KOPT-K1 (cell line): Measurements from ENCODE around the gene SH2D4B.

ENCODE experiments used
- H3K27ac ChIP-seq: fragments of 200-600 bp; sonication (generic); 2 replicates; pipeline ENCODE4 v1.5.1; 2016; ENCODE audit warnings: antibody characterized with exemption, mild to moderate bottlenecking, low read depth, low read length; ENCODE audit not compliant: poor library complexity, severe bottlenecking
- H3K36me3 ChIP-seq: fragments of 200-600 bp; sonication (generic); 2 replicates; pipeline ENCODE4 v1.5.1; 2017; ENCODE audit warnings: antibody characterized with exemption, mild to moderate bottlenecking, low read length, moderate library complexity; ENCODE audit not compliant: insufficient read depth
- H3K9me3 ChIP-seq: fragments of 200-600 bp; sonication (generic); 2 replicates; pipeline ENCODE4 v1.5.1; 2017; ENCODE audit warnings: antibody characterized with exemption, low read length, mild to moderate bottlenecking; ENCODE audit not compliant: insufficient read depth, poor library complexity, severe bottlenecking

Gene SH2D4B

DNA sequence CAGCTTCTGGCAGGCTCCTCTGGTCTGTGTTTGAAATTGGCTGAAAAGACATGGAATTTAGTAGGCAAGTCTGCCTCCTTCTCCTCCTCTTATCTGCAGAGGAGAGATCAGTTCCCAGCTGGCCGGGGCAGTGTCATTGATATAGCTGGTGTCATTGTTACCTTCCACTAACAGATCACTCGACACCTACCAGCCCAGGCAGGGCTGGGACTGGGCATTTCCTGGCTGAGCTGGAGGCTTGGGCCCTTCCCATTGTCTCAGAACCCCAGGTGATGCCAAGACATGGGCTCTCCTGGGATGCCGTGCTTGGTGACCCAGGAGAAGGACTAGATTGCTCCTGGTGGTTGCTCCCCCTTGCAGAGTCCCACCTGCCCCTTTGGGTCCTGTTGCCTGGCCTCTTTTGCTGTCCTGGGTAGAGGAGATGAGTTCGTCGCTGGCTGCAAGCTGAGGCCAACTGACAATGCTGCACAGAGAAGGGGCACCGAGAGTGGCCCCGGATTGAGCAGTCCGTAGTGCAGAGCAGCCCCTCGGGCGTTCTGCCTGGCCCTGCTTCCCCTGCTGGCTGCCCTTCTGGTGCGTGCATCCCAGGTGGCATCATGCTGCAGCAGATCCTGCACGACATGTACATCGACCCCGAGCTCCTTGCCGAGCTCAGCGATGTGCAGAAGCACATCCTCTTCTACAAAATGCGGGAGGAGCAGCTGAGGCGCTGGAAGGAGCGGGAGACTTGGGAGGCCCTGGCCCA is at the start of gene SH2D4B:
TSS of gene SH2D4B (plus strand) at position 167 of the 745 bp plus-strand sequence. CDS start at position 597, 430 bp downstream.
- Histone ChIP-seq H3K27ac (no peak within 1 kb of the TSS), H3K36me3 (no peaks in the 10 kb centered on the region), H3K9me3 (no peaks in the 10 kb centered on the region)

DNA sequence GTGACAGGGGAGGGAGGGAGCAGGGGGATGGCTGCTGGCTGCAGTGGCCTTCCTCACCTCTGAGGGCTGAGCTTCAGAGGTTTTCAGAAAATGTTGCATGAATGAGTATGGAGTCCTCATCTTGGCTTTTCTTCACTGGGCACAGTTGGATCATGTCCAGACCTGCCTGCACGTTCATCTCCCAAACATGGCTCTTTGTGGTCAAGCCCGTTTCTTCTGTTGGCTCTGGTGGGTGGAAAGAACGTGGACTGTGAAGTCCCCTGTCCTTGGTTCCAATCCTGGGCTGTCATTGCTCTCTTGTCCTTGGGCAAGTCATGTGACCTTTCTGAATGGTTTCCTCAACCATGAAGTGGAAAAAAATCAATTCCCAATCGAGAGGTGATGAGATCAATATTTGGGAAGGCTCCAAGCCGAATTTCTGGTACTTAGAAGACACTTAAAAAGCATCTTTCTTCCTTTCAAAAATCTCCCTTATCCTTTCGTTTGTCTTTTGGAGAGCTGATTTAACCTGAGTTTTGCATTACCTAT is 49.1 kb upstream of the SH2D4B start:
- Histone ChIP-seq H3K9me3 (no peaks in the 10 kb centered on the region), H3K36me3 (peaks cover 26% of the 10 kb centered on the region), H3K27ac (peak overlapping the region; percentile 48)

DNA sequence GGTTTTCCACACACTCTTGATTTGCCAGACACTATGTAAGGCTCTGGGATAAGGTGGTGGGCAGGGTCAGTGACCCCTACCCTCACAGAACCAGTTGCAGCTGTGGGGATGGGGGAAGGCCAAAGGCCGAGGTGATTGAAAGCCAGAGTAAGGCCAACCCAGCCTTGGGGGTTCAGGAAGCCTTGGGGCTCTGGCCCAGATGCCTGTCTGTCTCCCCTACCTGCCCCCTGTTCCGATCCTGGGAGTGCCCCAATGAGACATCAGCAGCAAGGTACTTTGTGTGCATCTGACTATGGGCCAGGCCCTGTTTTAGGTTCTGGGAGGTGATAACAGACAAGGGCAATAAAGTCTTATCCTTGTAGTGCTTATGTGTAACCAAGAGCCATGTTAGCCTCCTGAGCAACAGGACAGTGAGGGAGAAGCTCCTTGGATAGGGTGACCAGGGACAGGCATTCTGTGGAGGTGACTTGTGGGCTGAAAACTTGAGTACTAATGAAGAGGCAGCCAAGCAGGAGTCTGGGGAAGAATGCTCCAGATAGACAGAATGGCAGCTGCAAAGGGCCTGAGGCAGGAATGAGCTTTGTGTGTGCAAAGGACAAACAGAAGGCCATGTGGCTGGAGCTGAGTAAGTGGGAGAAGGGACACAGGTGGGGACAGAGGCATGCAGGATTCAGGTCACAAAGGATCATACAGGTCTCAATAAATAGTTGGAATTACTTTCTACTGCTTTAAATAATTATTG is 48.2 kb upstream of the SH2D4B start:
- Histone ChIP-seq H3K36me3 (peaks cover 26% of the 10 kb centered on the region), H3K9me3 (no peaks in the 10 kb centered on the region), H3K27ac (no peak overlapping the region)

DNA sequence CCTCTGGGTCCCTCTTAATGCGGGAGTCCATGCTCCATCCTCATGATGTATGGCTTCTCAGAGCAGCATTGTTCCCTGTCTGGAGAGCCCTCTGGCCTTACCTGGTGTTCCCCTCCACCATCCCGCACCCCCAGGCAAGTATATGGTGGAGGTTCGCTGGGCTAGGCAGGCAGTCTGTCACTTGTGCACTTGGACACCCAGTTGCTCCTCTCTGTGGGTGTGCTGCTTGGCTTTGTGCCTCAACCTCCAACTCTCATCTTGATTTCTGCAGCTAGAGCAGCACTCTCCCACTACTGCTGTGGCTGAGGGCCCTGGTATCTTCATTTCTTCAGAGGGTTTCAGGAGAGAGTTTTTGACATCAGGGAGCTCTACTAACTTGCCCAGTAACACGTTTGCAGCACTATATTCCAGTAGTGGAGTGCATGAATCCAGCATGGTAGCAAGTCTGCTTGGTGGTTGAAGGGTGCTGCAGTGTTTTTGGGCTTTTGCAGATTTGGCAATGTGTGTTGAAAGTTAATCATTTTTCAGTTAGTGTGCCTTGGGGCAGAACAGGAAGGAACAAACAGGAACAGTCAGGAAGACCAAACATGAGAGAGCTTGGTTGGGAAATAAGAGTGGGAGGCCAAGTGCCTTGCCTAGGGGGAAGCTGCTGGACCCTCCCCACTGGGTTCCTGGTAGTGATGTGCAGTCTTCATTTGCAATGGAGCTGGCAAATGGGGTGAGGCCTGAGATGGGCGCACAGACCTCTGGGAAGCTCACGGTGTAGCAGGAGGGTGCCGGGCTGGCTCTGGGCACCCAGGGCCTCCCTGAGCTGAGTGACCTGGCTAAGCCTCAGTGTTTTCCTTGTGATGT is 46.2 kb upstream of the SH2D4B start:
- peaks cover 35% of the 10 kb centered on the region for H3K36me3 ChIP-seq
- H3K9me3 ChIP-seq = peaks cover 5% of the 10 kb centered on the region
- H3K27ac ChIP-seq = no peak overlapping the region

DNA sequence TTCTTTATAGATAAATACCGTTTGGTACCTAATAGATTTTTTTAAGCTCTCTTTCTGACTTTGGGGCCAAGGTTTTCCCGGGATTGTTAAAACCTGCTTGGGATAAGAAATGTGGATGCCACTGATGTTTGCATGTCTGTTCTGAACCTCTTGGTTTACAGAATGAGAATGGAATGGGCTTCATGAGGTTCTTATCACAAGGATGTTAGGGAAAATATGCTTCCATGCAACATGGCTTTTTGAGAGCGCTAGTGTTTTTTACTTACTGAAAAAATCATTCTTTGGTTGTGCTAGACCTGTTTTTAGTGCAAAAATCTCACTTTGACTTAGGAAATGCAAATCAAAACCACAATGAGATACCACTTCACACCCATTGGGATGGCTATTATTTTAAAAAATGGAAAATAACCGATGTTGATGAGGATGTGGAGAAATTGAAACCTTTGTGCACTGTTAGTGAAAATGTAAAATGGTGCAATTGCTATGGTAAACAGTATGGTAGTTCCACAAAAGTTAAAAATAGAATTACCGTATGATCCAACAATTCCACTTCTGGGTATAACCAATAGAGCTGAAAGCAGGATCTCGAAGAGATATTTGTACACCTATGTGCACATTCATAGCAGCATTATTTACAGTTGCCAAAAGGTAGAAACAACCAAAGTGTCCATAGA is 44.7 kb upstream of the SH2D4B start:
- peaks cover 11% of the 10 kb centered on the region for H3K9me3 ChIP-seq
- H3K27ac ChIP-seq = peak overlapping the region; percentile 62
- H3K36me3 ChIP-seq = peaks cover 36% of the 10 kb centered on the region

DNA sequence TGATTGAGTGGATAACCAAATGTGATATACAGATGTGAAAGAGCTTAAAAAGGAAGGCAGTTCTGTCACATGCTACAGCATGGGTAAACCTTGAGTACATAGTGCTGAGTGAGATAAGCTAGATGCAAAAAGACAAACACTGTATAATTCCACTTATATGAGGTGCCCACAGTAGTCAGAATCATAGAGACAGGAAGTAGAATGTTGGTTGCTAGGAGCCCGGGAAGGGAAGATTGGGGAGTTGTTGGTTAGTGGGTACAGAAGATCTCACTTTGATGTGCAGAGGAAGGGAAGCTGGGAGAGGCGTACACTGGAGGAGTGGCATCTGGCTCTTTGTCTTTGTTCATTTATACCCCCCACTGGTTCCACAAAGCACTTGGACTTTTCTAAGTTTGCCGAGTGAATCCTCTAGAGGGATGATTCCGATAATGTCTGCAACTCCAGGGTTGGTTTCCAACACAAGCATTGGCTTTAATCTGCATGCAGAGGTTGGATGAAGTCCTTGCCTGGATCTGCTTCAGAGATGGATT is 44.1 kb upstream of the SH2D4B start:
- H3K9me3 ChIP-seq = peaks cover 11% of the 10 kb centered on the region
- H3K36me3 ChIP-seq = peaks cover 37% of the 10 kb centered on the region
- H3K27ac ChIP-seq = peak overlapping the region; percentile 62

DNA sequence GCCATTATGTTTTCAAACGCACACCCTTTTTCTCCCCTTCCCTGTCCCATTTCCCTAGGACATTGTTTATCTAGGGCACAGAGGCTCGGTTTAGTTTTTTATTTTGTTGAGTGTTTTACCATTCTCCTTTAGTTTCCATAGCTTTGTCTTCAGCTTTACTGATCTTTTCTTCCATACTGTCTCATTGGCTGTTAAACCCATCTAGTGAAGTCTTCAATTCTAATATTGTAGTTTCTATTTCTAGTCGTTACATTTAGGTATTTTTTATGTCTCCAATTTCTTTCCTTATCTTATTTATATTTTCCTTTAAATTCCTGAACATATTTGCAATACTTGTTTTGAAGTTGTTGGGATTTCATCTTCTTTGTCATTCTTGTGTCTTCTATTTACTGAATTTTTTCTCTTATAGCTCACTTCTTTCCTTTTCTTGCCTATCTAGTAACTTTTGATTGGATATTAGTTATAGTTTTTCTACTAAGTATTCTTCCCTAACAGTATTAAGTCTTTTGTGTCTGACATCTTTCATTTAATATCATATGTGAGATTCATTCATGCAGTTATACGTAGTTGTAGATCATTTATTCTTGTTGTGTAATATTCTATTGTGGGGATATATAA is 41.0 kb upstream of the SH2D4B start:
- peaks cover 11% of the 10 kb centered on the region for H3K9me3 ChIP-seq
- H3K36me3 ChIP-seq = peaks cover 21% of the 10 kb centered on the region; the same call in 1 of the 2 replicates
- H3K27ac ChIP-seq = no peak overlapping the region

DNA sequence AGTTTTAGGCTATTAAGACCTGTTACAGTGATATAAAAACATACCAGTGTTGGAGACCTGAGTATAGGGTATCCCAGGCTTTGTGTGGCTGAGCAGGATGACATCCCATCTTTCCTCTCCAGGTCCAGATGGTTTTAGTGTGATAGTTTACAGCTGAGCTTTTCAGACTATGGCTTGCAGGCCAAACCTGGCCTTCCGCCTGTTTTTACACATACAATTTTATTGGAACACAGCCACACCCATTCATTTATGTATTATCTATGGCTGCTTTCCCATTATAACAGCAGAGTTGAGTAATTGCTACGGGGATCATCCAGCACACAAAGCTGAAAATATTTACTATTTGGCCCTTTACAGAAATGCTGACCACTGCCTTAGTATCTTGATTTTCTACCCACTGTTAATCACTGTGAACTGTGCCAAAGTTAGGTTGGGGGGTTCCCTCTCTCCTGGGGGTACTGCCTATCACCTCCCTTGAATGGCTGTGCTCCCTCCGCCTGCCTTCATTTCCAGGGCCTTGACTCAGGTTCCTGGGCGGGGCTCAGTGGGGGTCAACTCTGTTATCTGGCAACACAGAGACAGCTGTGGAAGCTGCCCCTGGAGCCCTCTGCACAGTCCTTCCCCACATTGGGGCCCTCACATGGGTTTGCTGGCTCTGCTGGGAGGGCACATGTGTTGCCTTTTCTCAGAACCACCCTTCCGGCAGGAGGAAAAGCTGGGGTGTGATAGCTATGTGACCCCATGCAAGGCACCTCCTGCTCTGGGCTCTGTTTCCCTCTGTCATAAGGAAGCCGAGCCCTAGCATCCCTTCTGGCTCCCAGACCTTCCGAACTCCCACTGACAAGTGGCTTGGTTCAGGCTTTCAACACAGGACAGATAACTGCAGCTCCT is 40.3 kb upstream of the SH2D4B start:
- Histone ChIP-seq H3K9me3 (peaks cover 11% of the 10 kb centered on the region), H3K36me3 (peaks cover 19% of the 10 kb centered on the region; the same call in 1 of the 2 replicates), H3K27ac (no peak overlapping the region)

DNA sequence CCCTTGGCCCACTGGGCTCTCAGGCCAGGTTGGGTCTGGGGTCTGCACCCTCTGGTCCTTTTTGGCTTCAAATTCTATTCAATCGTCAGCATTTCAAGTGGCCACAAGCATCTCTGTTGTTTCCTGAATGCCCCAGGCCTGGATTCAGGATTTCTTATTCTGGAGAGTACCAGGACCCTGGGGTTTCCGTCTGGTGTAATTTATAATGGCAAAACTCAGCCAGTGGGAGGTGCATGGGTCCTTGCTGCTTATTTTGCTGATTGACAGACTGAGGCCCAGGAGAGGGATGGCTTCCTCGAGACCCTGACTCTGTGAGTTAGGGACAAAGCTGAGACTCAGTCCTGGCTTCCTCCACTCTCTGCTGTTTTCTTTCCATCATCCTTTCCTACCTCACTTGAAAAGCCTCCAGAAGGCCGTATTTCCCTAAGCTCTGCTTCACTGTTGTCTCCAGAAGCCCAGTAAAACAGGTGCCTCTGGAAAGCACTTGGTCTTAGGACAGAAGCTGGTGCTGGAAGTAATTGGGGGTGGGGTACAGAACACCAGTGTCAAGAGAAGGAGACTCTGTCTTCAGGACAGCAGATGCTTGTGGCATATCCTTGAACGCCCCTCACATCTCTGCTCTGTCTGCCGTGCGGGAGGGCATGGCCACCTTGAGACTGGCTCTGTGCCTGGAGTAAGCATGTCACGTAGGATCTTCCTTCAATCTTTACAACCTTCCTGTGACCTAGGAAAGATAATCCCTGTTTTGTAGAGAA is 39.4 kb upstream of the SH2D4B start:
- Histone ChIP-seq H3K27ac (no peak overlapping the region), H3K36me3 (peaks cover 19% of the 10 kb centered on the region; the same call in 1 of the 2 replicates), H3K9me3 (peaks cover 11% of the 10 kb centered on the region)

DNA sequence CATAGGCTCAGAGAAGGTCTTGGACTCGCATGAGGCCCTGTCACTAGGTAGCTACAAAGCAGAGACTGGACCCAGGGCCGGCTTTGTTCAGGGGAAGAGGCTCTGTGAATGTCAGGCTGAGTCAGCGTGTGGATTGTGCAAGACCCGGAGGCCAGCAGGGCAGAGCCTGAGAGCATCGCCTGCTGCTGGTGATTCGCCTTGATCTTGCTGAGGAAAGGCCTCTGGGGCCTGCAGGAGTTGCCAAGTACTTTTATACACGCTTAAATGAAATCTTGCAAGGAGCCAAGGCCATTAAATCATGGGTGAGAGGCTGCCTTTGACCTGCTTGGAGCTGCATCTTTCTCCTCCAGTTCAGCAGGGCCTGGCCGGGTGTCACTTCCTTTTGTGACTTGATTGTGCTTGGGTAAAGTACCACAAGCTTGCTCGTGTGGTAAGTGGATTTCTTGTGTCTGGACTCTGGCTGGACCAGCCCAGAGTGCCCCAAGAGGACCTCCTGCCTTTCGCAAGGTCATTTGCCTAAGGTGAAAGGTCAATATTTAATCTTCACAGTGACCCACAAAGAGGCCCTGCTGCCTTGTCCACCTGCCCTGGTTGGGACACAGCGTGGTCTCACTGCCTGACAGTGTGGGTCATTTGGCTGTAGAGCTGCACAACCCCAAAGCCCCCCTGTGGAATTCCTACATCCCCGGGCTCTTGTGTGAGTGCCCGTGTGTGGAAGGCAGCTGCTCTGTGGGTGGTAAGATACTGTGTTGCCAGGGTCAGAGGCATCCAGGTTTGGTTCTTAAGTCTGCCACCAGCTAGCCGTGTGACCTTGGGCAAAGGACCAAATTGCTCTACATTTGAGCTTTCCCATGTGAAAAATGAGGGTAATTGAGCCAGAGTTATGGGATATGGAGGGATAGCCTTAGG is 38.6 kb upstream of the SH2D4B start:
- peaks cover 11% of the 10 kb centered on the region for H3K9me3 ChIP-seq
- H3K27ac ChIP-seq = no peak overlapping the region
- H3K36me3 ChIP-seq = peaks cover 19% of the 10 kb centered on the region; the same call in 1 of the 2 replicates

DNA sequence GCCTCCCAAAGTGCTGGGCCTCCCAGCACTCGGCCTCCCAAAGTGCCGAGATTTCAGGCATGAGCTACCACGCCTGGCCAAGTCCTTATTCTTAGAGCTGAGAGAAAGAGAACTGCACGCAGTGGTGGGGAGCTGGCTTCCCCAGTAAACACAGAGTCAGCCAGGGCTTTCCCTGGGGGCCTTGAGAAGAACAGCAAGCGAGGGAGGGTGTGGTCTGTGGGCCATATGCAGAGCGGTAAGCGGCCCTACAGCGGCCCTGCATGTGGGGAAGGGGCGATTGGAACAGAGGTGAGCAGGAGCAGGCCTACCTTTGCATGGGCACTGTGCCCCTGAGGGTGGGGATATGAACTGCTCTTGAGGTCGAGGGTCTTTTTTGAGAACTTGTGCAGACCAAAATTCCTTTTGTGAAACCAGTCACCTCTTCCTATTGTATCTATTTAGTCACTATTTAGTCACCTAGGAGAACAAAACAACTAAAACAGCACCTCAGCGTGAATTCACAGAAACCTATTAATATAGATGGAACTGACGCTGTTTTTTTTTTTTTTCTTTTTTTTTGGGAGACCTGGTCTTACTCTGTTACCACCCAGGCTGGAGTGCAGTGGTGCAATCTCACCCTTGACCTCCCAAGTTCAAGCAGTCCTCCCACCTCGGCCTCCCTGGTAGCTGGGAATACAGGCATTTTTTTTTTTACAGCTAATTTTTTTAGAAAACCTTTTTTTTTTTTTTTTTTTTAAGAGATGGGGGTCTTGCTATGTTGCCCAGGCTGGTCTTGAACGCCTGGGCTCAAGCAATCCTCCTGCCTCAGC is 36.9 kb upstream of the SH2D4B start:
- Histone ChIP-seq H3K9me3 (peaks cover 11% of the 10 kb centered on the region), H3K36me3 (peaks cover 17% of the 10 kb centered on the region; the same call in 1 of the 2 replicates), H3K27ac (no peak overlapping the region)
